ENCODE data around the gene FNIP1. TPM values are rescaled to one million over a fixed set of nuclear protein-coding genes. Genes with fewer than 3 reads are reported as not detected.

FNIP1 gene
- total RNA-seq, 1 experiment from 2014 or later: 16.4 TPM

DNA sequence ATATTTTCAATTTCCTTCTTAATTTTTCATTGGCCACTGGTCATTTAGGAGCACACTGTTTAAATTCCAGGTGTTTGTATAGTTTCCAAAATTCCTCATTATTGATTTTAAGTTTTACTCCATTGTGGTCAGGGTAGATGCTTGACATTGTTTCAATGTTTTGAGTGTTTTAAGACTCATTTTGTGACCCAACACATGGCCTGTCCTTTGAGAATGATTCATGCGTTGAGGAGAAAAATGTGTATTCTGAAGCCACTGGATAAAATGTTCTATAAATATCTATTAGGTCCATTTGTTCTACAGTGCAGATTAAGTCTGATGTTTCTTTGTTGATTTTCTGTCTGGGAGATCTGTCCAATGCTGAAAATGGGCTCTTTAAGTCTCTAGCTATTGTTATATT, 24.4 kb upstream of the FNIP1 start:
- CTCF ChIA-PET: no interaction called here
- TF ChIP-seq RAD21 (IDR thresholded peaks at IDR 0.05; ENCODE audit: low read depth): no peak
- TF ChIP-seq, protein P1, sequence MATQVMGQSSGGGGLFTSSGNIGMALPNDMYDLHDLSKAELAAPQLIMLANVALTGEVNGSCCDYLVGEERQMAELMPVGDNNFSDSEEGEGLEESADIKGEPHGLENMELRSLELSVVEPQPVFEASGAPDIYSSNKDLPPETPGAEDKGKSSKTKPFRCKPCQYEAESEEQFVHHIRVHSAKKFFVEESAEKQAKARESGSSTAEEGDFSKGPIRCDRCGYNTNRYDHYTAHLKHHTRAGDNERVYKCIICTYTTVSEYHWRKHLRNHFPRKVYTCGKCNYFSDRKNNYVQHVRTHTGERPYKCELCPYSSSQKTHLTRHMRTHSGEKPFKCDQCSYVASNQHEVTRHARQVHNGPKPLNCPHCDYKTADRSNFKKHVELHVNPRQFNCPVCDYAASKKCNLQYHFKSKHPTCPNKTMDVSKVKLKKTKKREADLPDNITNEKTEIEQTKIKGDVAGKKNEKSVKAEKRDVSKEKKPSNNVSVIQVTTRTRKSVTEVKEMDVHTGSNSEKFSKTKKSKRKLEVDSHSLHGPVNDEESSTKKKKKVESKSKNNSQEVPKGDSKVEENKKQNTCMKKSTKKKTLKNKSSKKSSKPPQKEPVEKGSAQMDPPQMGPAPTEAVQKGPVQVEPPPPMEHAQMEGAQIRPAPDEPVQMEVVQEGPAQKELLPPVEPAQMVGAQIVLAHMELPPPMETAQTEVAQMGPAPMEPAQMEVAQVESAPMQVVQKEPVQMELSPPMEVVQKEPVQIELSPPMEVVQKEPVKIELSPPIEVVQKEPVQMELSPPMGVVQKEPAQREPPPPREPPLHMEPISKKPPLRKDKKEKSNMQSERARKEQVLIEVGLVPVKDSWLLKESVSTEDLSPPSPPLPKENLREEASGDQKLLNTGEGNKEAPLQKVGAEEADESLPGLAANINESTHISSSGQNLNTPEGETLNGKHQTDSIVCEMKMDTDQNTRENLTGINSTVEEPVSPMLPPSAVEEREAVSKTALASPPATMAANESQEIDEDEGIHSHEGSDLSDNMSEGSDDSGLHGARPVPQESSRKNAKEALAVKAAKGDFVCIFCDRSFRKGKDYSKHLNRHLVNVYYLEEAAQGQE (IDR thresholded peaks at IDR 0.05; ENCODE audit: low read depth): no peak
- TF ChIP-seq, protein P2, sequence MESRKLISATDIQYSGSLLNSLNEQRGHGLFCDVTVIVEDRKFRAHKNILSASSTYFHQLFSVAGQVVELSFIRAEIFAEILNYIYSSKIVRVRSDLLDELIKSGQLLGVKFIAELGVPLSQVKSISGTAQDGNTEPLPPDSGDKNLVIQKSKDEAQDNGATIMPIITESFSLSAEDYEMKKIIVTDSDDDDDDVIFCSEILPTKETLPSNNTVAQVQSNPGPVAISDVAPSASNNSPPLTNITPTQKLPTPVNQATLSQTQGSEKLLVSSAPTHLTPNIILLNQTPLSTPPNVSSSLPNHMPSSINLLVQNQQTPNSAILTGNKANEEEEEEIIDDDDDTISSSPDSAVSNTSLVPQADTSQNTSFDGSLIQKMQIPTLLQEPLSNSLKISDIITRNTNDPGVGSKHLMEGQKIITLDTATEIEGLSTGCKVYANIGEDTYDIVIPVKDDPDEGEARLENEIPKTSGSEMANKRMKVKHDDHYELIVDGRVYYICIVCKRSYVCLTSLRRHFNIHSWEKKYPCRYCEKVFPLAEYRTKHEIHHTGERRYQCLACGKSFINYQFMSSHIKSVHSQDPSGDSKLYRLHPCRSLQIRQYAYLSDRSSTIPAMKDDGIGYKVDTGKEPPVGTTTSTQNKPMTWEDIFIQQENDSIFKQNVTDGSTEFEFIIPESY (IDR thresholded peaks at IDR 0.05; ENCODE audit: extremely low read depth, insufficient replicate concordance, low read length): no peak
- no peak overlapping the region for H3K4me2 ChIP-seq (ENCODE audit: low read length)
- RAD21 ChIA-PET (ENCODE audit: low non-redundant PET in 1 of 2, low total read pairs in 2 of 2, uncharacterized antibody in 2 of 2, unreplicated experiment in 2 of 2): no interaction called here
- no peaks in the 10 kb centered on the region for H4K20me1 ChIP-seq (ENCODE audit: insufficient read depth)
- no peaks in the 10 kb centered on the region for H3K9me2 ChIP-seq (ENCODE audit: insufficient read depth)
- intact Hi-C loops (cut with micrococcal nuclease): no loop called here
- H3K9ac ChIP-seq (ENCODE audit: low read length): no peak overlapping the region
- H3K27ac ChIP-seq (ENCODE audit: low read depth, low read length): no peak overlapping the region
- H3K79me2 ChIP-seq (ENCODE audit: insufficient read depth, low read length): no peaks in the 10 kb centered on the region
- H3K27me3 ChIP-seq (ENCODE audit: insufficient read depth, low read length): no peaks in the 10 kb centered on the region
- no peaks in the 10 kb centered on the region for H3K4me1 ChIP-seq (ENCODE audit: control insufficient read depth in 1 of 2, insufficient read depth in 2 of 2, low read length in 2 of 2)
- H3K9me3 ChIP-seq (ENCODE audit: control insufficient read depth in 1 of 2, insufficient read depth in 1 of 2, low read depth in 1 of 2, low read length in 2 of 2): no peaks in the 10 kb centered on the region
- POLR2A ChIA-PET: no interaction called here
- DNase-seq (ENCODE audit: low read depth, low spot score) (no peak), ATAC-seq (no peak)
- H3K4me3 ChIP-seq (replicated peaks in 1 of 2; ENCODE audit: low read depth in 1 of 2, low read length in 2 of 2): no peak overlapping the region
- BruUV-seq (replicated peaks): no TSS peak
- H3K36me3 ChIP-seq (ENCODE audit: control insufficient read depth in 1 of 2, insufficient read depth in 2 of 2, low read length in 2 of 2): no peaks in the 10 kb centered on the region
- no peak overlapping the region for H2AFZ ChIP-seq (ENCODE audit: low read depth, low read length, poor library complexity, severe bottlenecking)

Data from HCT116 (cell line).